SK-N-SH (cell line): Measurements from ENCODE around the gene CENPF. TPM values are rescaled to one million over a fixed set of nuclear protein-coding genes. Genes with fewer than 3 reads are reported as not detected.

Experiments used
- CTCF ChIA-PET: fragments of 300-600, 350-600 bp; formaldehyde crosslinking; extraction: SDS; loops from one replicate; lab custom pipeline; 2021; lab: Yijun Ruan, JAX
- POLR2A ChIA-PET: fragments of 350-600 bp; sonication (Branson Sonifier 250); formaldehyde crosslinking; extraction: SDS; loops from one replicate; lab custom pipeline; 2020; ENCODE audit warnings: antibody characterized with exemption, inconsistent platforms; lab: Yijun Ruan, JAX
- DNase-seq: peaks from one replicate; pipeline ENCODE4 v3.0.0; 2012
- H2AFZ ChIP-seq: fragments of 200-600 bp; sonication (generic); 2 replicates; pipeline ENCODE4 v1.8.1; 2016; ENCODE audit warnings: antibody characterized with exemption, mild to moderate bottlenecking, low read depth
- H3F3A ChIP-seq: fragments of 200-600 bp; sonication (generic); replicated peaks from 2 replicates; pipeline ENCODE3; 2016; ENCODE audit warnings: antibody characterized with exemption, mild to moderate bottlenecking; ENCODE audit not compliant: insufficient read depth
- H3K27ac ChIP-seq, 2 experiments: fragments of 200-500 bp in 1 of 2; fragments of 200-600 bp in 1 of 2; sonication (Bioruptor generic) in 1 of 2; sonication (generic), shearing (Covaris generic) in 1 of 2; 2 replicates each; pipeline versions ENCODE4 v1.5.1 to v1.6.1; 2014 to 2016; ENCODE audit warnings: low read depth in 2 of 2, inconsistent platforms in 1 of 2, low read length in 1 of 2, mild to moderate bottlenecking in 1 of 2, mixed read lengths in 1 of 2
- H3K27me3 ChIP-seq: fragments of 200-600 bp; sonication (generic), shearing (Covaris generic); 2 replicates; pipeline ENCODE4 v1.6.1; 2016; ENCODE audit warnings: mixed run types; ENCODE audit not compliant: insufficient read depth
- H3K36me3 ChIP-seq, 2 experiments: fragments of 200-500 bp in 1 of 2; fragments of 200-600 bp in 1 of 2; sonication (Bioruptor generic) in 1 of 2; sonication (generic) in 1 of 2; replicated peaks in 1 of 2; 2 replicates each; pipeline versions ENCODE3 to v1.5.1; 2014 to 2016; ENCODE audit warnings: low read length in 1 of 2, mild to moderate bottlenecking in 1 of 2; ENCODE audit not compliant: insufficient read depth in 2 of 2, control insufficient read depth in 1 of 2
- H3K4me1 ChIP-seq, 2 experiments: fragments of 200-500 bp in 1 of 2; fragments of 200-600 bp in 1 of 2; sonication (Bioruptor generic) in 1 of 2; sonication (generic), shearing (Covaris generic) in 1 of 2; 2 replicates each; pipeline versions ENCODE4 v1.5.1 to v1.6.1; 2014 to 2016; ENCODE audit warnings: low read depth in 1 of 2, low read length in 1 of 2, mixed run types in 1 of 2; ENCODE audit not compliant: insufficient read depth in 2 of 2, control insufficient read depth in 1 of 2
- H3K4me2 ChIP-seq: fragments of 200-600 bp; sonication (generic), shearing (Covaris generic); 2 replicates; pipeline ENCODE4 v1.6.1; 2017; ENCODE audit warnings: mixed run types
- H3K4me3 ChIP-seq, 2 experiments: fragments of 200-500 bp in 1 of 2; fragments of 200-600 bp in 1 of 2; sonication (Bioruptor generic) in 1 of 2; sonication (generic), shearing (Covaris generic) in 1 of 2; 2 replicates each; pipeline versions ENCODE4 v1.5.1 to v1.8.1; 2014 to 2016; ENCODE audit warnings: low read depth in 2 of 2, inconsistent platforms in 1 of 2, low read length in 1 of 2, mild to moderate bottlenecking in 1 of 2, mixed read lengths in 1 of 2, moderate library complexity in 1 of 2
- H3K79me2 ChIP-seq: fragments of 200-600 bp; sonication (generic); 2 replicates; pipeline ENCODE4 v1.8.1; 2017; ENCODE audit warnings: mild to moderate bottlenecking; ENCODE audit not compliant: insufficient read depth
- H3K9ac ChIP-seq: fragments of 200-600 bp; sonication (generic); 2 replicates; pipeline ENCODE4 v1.6.1; 2017; ENCODE audit warnings: mixed run types
- H3K9me2 ChIP-seq: fragments of 200-600 bp; sonication (generic); 2 replicates; pipeline ENCODE4 v1.6.1; 2017; ENCODE audit warnings: mixed run types
- H3K9me3 ChIP-seq: fragments of 200-600 bp; sonication (generic); 2 replicates; pipeline ENCODE4 v1.6.1; 2017; ENCODE audit warnings: mixed run types, mild to moderate bottlenecking, moderate library complexity
- H4K20me1 ChIP-seq: fragments of 200-600 bp; sonication (generic); 2 replicates; pipeline ENCODE4 v1.6.1; 2017; ENCODE audit warnings: mild to moderate bottlenecking, mixed run types; ENCODE audit not compliant: insufficient read depth
- CHD2 ChIP-seq: fragments of 150-350 bp; IDR thresholded peaks from 2 replicates; pipeline ENCODE4 v1.6.1; 2018; ENCODE audit warnings: low read length; ENCODE audit not compliant: partially characterized antibody
- EP300 ChIP-seq, 2 experiments: IDR thresholded peaks; 2 replicates each; pipeline versions ENCODE4 v1.4.0 to v1.6.1; 2012; ENCODE audit warnings: borderline replicate concordance in 1 of 2, low read depth in 1 of 2, low read length in 1 of 2
- EZH2phosphoT487 ChIP-seq: fragments of 200-600 bp; sonication (generic); IDR thresholded peaks from 2 replicates; pipeline ENCODE4 v1.6.1; 2017; ENCODE audit warnings: low read depth, mixed run types, mild to moderate bottlenecking, antibody characterized with exemption, moderate library complexity, borderline replicate concordance
- FOXJ3 ChIP-seq: sonication (generic); formaldehyde crosslinking; IDR thresholded peaks from 2 replicates; pipeline ENCODE4 v1.5.1; 2020; ENCODE audit warnings: mild to moderate bottlenecking, missing genetic modification reagents
- FOXM1 ChIP-seq: IDR thresholded peaks from 2 replicates; pipeline ENCODE4 v1.4.0; 2012; ENCODE audit warnings: low read depth, mild to moderate bottlenecking
- GABPA ChIP-seq: IDR thresholded peaks from 2 replicates; pipeline ENCODE4 v1.4.0; 2012; ENCODE audit warnings: low read depth, mild to moderate bottlenecking
- IRF3 ChIP-seq: fragments of 150-350 bp; IDR thresholded peaks from 2 replicates; pipeline ENCODE4 v1.6.1; 2016; ENCODE audit warnings: mild to moderate bottlenecking, low read depth, low read length
- JUND ChIP-seq: IDR thresholded peaks from 2 replicates; pipeline ENCODE4 v1.4.0; 2012
- MEF2A ChIP-seq: IDR thresholded peaks from 2 replicates; pipeline ENCODE4 v1.4.0; 2012; ENCODE audit warnings: low read depth, borderline replicate concordance
- MXI1 ChIP-seq: IDR thresholded peaks from 2 replicates; pipeline ENCODE4 v1.6.1; 2012; ENCODE audit warnings: mild to moderate bottlenecking, low read depth, low read length, improper control_type of control experiment
- PBX3 ChIP-seq: IDR thresholded peaks from 2 replicates; pipeline ENCODE4; 2012
- POLR2AphosphoS5 ChIP-seq: IDR thresholded peaks from 2 replicates; pipeline ENCODE4 v1.6.1; 2012; ENCODE audit warnings: low read depth, low read length
- RFX5 ChIP-seq: IDR thresholded peaks from 2 replicates; pipeline ENCODE4 v1.6.1; 2012; ENCODE audit warnings: mild to moderate bottlenecking, improper control_type of control experiment, low read length
- TCF12 ChIP-seq: IDR thresholded peaks from 2 replicates; pipeline ENCODE4 v1.4.0; 2012
- TEAD4 ChIP-seq: IDR thresholded peaks from 2 replicates; pipeline ENCODE4 v1.4.0; 2012; ENCODE audit warnings: mild to moderate bottlenecking, borderline replicate concordance; ENCODE audit not compliant: insufficient read depth
- YY1 ChIP-seq: IDR thresholded peaks from 2 replicates; pipeline ENCODE4 v1.4.0; 2012; ENCODE audit warnings: low read depth, mild to moderate bottlenecking
- ZBTB33 ChIP-seq: IDR thresholded peaks from 2 replicates; pipeline ENCODE4 v1.4.0; 2012; ENCODE audit warnings: low read depth, borderline replicate concordance
- WGBS: methylation state at CpG from one replicate; pipeline ENCODE4 v1.1.6; 2017; ENCODE audit warnings: low lambda C conversion rate; 5-methylcytosine and 5-hydroxymethylcytosine counted together
- polyA plus RNA-seq, 3 experiments: library from polyadenylated mRNA; depleted of rRNA; stranded (reverse); fragments of >200 nt; gene quantifications; 2 replicates each; pipeline ENCODE4 v1.2.3, GENCODE V29; 2012

Gene CENPF
- polyA plus RNA-seq, 1 of the 3 experiments (the other 2 are of a cell fraction): 14.5 TPM

DNA sequence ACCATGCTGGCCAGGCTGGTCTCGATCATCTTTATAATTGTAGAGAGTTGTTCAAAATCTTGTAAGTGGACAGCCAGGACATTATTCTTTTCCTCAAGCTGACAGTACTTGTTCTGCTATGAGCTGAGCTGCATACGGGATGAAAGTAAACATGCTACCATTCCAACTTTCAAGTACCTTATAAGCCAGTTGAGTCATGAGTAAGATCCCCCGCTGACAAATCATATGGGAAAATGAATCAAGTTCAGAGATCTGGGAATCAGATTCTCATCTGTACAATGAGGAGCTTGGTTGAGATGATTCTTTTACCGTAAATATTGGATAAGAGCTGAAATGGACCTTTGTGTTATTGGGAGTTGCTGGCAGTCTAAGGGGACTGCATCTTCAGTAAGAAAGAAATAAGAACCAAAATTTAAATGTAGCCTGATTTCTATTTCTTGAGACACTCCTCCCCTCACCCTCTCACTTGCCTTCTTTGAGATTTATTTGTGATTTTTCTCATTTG is 62.7 kb downstream of the CENPF start:
- POLR2A ChIA-PET: no interaction called here
- no peak for DNase-seq
- no peaks in the 10 kb centered on the region for H4K20me1 ChIP-seq
- CTCF ChIA-PET: no interaction called here
- no peak for TF ChIP-seq CHD2
- no peak for TF ChIP-seq IRF3
- no peak for TF ChIP-seq TEAD4
- TF ChIP-seq MEF2A: no peak
- no peak for TF ChIP-seq GABPA
- no peak for TF ChIP-seq RFX5
- no peak for TF ChIP-seq YY1
- TF ChIP-seq POLR2AphosphoS5: no peak
- TF ChIP-seq ZBTB33: no peak
- TF ChIP-seq JUND: no peak
- TF ChIP-seq MXI1: no peak
- no peak for TF ChIP-seq EP300 (IDR thresholded peaks at IDR 0.05; ENCODE audit: borderline replicate concordance in 1 of 2, low read depth in 1 of 2, low read length in 1 of 2)
- TF ChIP-seq PBX3: no peak
- TF ChIP-seq FOXJ3 (CRISPR knock-in tag): no peak
- no peak for TF ChIP-seq FOXM1
- no peak for TF ChIP-seq TCF12
- TF ChIP-seq EZH2phosphoT487: no peak
- TF ChIP-seq, all 33 proteins: peak for 0
- Histone ChIP-seq H3K4me1 (no peaks in the 10 kb centered on the region; a peak in 1 of 4 replicates), H3K4me2 (no peak overlapping the region), H3K9ac (no peak overlapping the region), H2AFZ (no peak overlapping the region), H3K27me3 (no peaks in the 10 kb centered on the region), H3K36me3 (peaks cover 35 to 46% of the 10 kb centered on the region in 2 experiments), H3K27ac (no peak overlapping the region), H3K9me3 (no peaks in the 10 kb centered on the region), H3F3A (no peaks in the 10 kb centered on the region), H3K4me3 (no peak overlapping the region), H3K9me2 (no peaks in the 10 kb centered on the region), H3K79me2 (no peaks in the 10 kb centered on the region)
- WGBS: 95% methylated on average over 4 of the region's 4 CpGs
